ENCODE results near the gene SORCS2. TPM values are rescaled to one million over a fixed set of nuclear protein-coding genes. Genes with fewer than 3 reads are reported as not detected.

SORCS2 gene
- total and polyA plus RNA-seq, 2 of the 13 experiments (the other 11 are each of a cell fraction or from before 2014, with no cell fraction given), result 0.82 to 1.0 TPM

DNA sequence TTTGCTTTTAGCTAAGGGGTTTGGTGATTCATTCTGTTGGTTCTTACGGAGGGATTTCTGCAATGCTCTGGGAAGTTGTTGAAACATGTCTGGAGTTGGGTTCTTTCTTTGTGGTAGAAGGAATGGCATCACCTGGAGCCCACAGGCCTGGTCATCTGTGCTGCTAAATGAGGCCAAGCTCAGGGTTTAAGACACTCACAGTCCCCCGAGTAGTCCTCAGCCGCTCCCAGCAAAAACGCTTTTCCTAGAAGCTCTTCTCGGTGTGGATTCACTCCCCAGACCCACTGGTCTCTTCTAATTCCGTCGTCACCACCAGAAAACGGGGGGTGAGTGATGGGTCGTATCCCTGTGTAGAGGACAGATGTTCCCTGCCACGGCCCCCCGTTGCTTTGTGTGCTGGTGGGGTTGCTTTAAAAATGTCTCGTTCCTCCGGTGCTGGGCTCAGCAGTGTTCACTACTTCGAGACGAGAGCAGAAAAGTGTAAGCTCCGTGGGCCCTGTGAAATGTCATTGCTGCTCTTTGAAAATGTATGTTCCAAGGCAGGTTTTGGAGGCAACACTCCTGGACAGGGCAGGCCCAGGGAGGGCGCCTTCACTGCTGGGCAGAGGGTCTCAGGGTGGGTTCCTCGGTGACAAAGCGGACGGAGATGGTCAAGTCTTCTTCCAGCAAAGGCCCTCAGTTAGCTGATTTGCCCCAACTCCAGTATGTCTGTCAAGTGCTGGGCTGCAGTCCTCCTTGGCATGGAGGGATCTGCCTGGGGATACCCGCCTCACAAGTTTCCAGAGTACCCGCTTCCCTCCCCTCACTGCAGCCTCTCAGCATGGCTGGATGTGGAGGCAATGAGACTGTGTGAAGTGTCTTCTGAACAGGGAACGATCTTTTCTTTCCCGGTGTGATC, 205.1 kb downstream of the SORCS2 start:
- Histone ChIP-seq H3K9me3 (ENCODE audit: low read length) (no peaks in the 10 kb centered on the region), H3K36me3 (replicated peaks in 1 of 2; ENCODE audit: control insufficient read depth in 1 of 2, insufficient read depth in 2 of 2, low read length in 2 of 2) (no peaks in the 10 kb centered on the region), H3K4me2 (ENCODE audit: low read depth, low read length) (no peak overlapping the region), H3K4me1 (ENCODE audit: insufficient read depth, low read length) (no peaks in the 10 kb centered on the region), H2AFZ (ENCODE audit: low read length) (no peak overlapping the region), H3K9ac (ENCODE audit: insufficient read depth, low read depth, low read length) (no peak overlapping the region), H3K79me2 (ENCODE audit: insufficient read depth, low read length) (no peaks in the 10 kb centered on the region), H4K20me1 (ENCODE audit: insufficient read depth, low read length) (no peaks in the 10 kb centered on the region), H3K27me3 (ENCODE audit: control insufficient read depth in 1 of 2, insufficient read depth in 2 of 2, low read length in 2 of 2) (peaks cover 0 to 49% of the 10 kb centered on the region in 2 experiments; a peak in 3 of 5 replicates), H3K27ac (ENCODE audit: extremely low read length, insufficient read depth, low read length) (no peak overlapping the region), H3K4me3 (replicated peaks in 1 of 3; ENCODE audit: insufficient read depth in 1 of 3, low read depth in 2 of 3, low read length in 3 of 3) (no peak overlapping the region)
- no TSS peak for BruUV-seq (replicated peaks)
- intact Hi-C loops (cut with micrococcal nuclease; ENCODE audit: unreplicated experiment) (no loop called here), in situ Hi-C loops (cut with HindIII; ENCODE audit: extremely low pct_ligation_motif_present, low pct_unique_long_range_greater_than_20kb) (no loop called here)
- no peak for FAIRE-seq
- POLR2A ChIA-PET, result no interaction called here
- 34% methylated on average over 21 of the region's 24 CpGs for WGBS (ENCODE audit: low lambda C conversion rate)
- ATAC-seq, result no peak
- CTCF ChIA-PET (ENCODE audit: low intra/inter-chr PET ratio, low total read pairs), result no interaction called here
- DNase-seq (ENCODE audit: low spot score), result no peak
- TF ChIP-seq NR1H2 (CRISPR knock-in tag; IDR thresholded peaks at IDR 0.05; ENCODE audit: borderline replicate concordance, low read depth), result no peak
- TF ChIP-seq ZNF552 (CRISPR knock-in tag; IDR thresholded peaks at IDR 0.05; ENCODE audit: borderline replicate concordance), result no peak
- no peak for TF ChIP-seq ZFX (CRISPR knock-in tag; IDR thresholded peaks at IDR 0.05; ENCODE audit: low read depth)
- no peak for TF ChIP-seq MAFK (conservative IDR thresholded peaks at IDR 0.05 in 1 of 2, IDR thresholded peaks at IDR 0.05 in 1 of 2; ENCODE audit: low read length in 2 of 2)
- no peak for TF ChIP-seq ZSCAN21 (CRISPR knock-in tag; IDR thresholded peaks at IDR 0.05; ENCODE audit: borderline replicate concordance)
- TF ChIP-seq ZKSCAN1 (IDR thresholded peaks at IDR 0.05; ENCODE audit: low read length), result no peak
- no peak for TF ChIP-seq SNAPC2 (CRISPR knock-in tag; IDR thresholded peaks at IDR 0.05)
- TF ChIP-seq SIN3B (IDR thresholded peaks at IDR 0.05; ENCODE audit: low read length), result no peak
- TF ChIP-seq ZNF3 (CRISPR knock-in tag; IDR thresholded peaks at IDR 0.05), result no peak
- TF ChIP-seq ZNF850 (CRISPR knock-in tag; conservative IDR thresholded peaks at IDR 0.05), result no peak
- TF ChIP-seq PRDM10 (CRISPR knock-in tag; IDR thresholded peaks at IDR 0.05; ENCODE audit: low read depth), result no peak
- TF ChIP-seq ZGPAT (CRISPR knock-in tag; IDR thresholded peaks at IDR 0.05), result no peak
- no peak for TF ChIP-seq HNF1B (CRISPR knock-in tag; IDR thresholded peaks at IDR 0.05)
- TF ChIP-seq, protein P1, sequence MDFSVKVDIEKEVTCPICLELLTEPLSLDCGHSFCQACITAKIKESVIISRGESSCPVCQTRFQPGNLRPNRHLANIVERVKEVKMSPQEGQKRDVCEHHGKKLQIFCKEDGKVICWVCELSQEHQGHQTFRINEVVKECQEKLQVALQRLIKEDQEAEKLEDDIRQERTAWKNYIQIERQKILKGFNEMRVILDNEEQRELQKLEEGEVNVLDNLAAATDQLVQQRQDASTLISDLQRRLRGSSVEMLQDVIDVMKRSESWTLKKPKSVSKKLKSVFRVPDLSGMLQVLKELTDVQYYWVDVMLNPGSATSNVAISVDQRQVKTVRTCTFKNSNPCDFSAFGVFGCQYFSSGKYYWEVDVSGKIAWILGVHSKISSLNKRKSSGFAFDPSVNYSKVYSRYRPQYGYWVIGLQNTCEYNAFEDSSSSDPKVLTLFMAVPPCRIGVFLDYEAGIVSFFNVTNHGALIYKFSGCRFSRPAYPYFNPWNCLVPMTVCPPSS (IDR thresholded peaks at IDR 0.05), result no peak
- TF ChIP-seq MIER3 (CRISPR knock-in tag; IDR thresholded peaks at IDR 0.05; ENCODE audit: borderline replicate concordance), result no peak
- no peak for TF ChIP-seq SPEN (CRISPR knock-in tag; IDR thresholded peaks at IDR 0.05; ENCODE audit: low read depth)
- TF ChIP-seq PITX1 (CRISPR knock-in tag; IDR thresholded peaks at IDR 0.05), result no peak
